ENCODE data around the gene C12orf76. TPM values are rescaled to one million over a fixed set of nuclear protein-coding genes. Genes with fewer than 3 reads are reported as not detected.

C12orf76 gene
- total and polyA plus RNA-seq, 2 of the 13 experiments (the other 11 are each of a cell fraction or from before 2014, with no cell fraction given), result 15.8 to 38.4 TPM

GRCh38 chr12:110048242-110049027 lies at the start of gene C12orf76 (continued):
- peak; percentile 24; the same call in 1 of the 2 replicates for TF ChIP-seq SNAPC4 (CRISPR knock-in tag; IDR thresholded peaks at IDR 0.05)
- TF ChIP-seq FLYWCH1 (CRISPR knock-in tag; IDR thresholded peaks at IDR 0.05), result no peak
- no peak for TF ChIP-seq ZNF737 (CRISPR knock-in tag; IDR thresholded peaks at IDR 0.05; ENCODE audit: borderline replicate concordance)
- no peak; the same call in 1 of the 2 replicates for TF ChIP-seq ZNF616 (CRISPR knock-in tag; IDR thresholded peaks at IDR 0.05; ENCODE audit: low read depth)
- no peak for TF ChIP-seq ZNF207 (IDR thresholded peaks at IDR 0.05; ENCODE audit: borderline replicate concordance)
- TF ChIP-seq ZNF180 (CRISPR knock-in tag; IDR thresholded peaks at IDR 0.05; ENCODE audit: borderline replicate concordance, low read depth), result 0 out of 2 replicates have a peak, but pooled peaks have one; percentile 49
- no peak for TF ChIP-seq PRMT3 (CRISPR knock-in tag; IDR thresholded peaks at IDR 0.05; ENCODE audit: borderline replicate concordance, low read depth)
- TF ChIP-seq SP2 (CRISPR knock-in tag; IDR thresholded peaks at IDR 0.05), result no peak
- TF ChIP-seq SNAI1 (CRISPR knock-in tag; IDR thresholded peaks at IDR 0.05; ENCODE audit: borderline replicate concordance), result no peak
- no peak for TF ChIP-seq ZBTB10 (CRISPR knock-in tag; IDR thresholded peaks at IDR 0.05; ENCODE audit: borderline replicate concordance)
- no peak; the same call in 1 of the 2 replicates for TF ChIP-seq NR0B2 (CRISPR knock-in tag; IDR thresholded peaks at IDR 0.05)
- TF ChIP-seq TCF12 (IDR thresholded peaks at IDR 0.05), result no peak
- no peak for TF ChIP-seq TCF12 (CRISPR knock-in tag; IDR thresholded peaks at IDR 0.05)
- peak; percentile 59 for TF ChIP-seq CEBPG (CRISPR knock-in tag; IDR thresholded peaks at IDR 0.05)
- TF ChIP-seq PAF1 (CRISPR knock-in tag; IDR thresholded peaks at IDR 0.05), result no peak
- TF ChIP-seq MATR3 (CRISPR knock-in tag; IDR thresholded peaks at IDR 0.05), result no peak
- peak; percentile 21; the same call in 1 of the 2 replicates for TF ChIP-seq ZNF710 (CRISPR knock-in tag; IDR thresholded peaks at IDR 0.05; ENCODE audit: borderline replicate concordance)

All from HepG2 (cell line).